Peyer's patch (tissue), 4 donors: ENCODE measurements around the gene EFNB3. TPM values are rescaled to one million over a fixed set of nuclear protein-coding genes. Genes with fewer than 3 reads are reported as not detected.

ENCODE experiments used
- DNase-seq, 3 donors: peaks; one replicate each; pipeline ENCODE4 v3.0.0-alpha.2; 2017 to 2019
- H3K27ac ChIP-seq, 4 donors: fragments of 200-600 bp; sonication (generic); one replicate each; pipeline ENCODE4 v1.5.1; 2016 to 2019
- H3K27me3 ChIP-seq, 2 donors: fragments of 200-600 bp; sonication (generic); one replicate each; pipeline ENCODE4 v1.5.1; 2019
- H3K36me3 ChIP-seq, 3 donors: fragments of 200-600 bp; sonication (generic); one replicate each; pipeline ENCODE4 v1.5.1; 2016 to 2019
- H3K4me1 ChIP-seq, 4 donors: fragments of 200-600 bp; sonication (generic); one replicate each; pipeline ENCODE4 v1.5.1; 2016 to 2019
- H3K4me3 ChIP-seq, 4 donors: fragments of 200-600 bp; sonication (generic); 1 replicate in 3 of 4; 2 replicates in 1 of 4; pipeline ENCODE4 v1.5.1; 2016 to 2019; ENCODE audit warnings: mild to moderate bottlenecking in 1 of 4
- H3K9me3 ChIP-seq, 4 donors: fragments of 200-600 bp; sonication (generic); one replicate each; pipeline ENCODE4 v1.5.1; 2016 to 2019; ENCODE audit warnings: mild to moderate bottlenecking in 1 of 4
- POLR2A ChIP-seq, 2 donors: fragments of 450-650 bp; IDR thresholded peaks; one replicate each; pipeline ENCODE4 v1.5.1; 2017; ENCODE audit warnings: antibody characterized with exemption in 2 of 2, mild to moderate bottlenecking in 2 of 2, moderate library complexity in 2 of 2
- total RNA-seq, 4 donors: library from RNA; depleted of rRNA; stranded (reverse); fragments of >200 nt; gene quantifications; one replicate each; pipeline ENCODE4 v1.1.0, GENCODE V29; 2016
- TF ChIP-seq, protein P1 (sequence below), 6 experiments: fragments of 450-650 bp in 4 of 6; fragments of 200-600 bp in 2 of 6; sonication (generic) in 1 of 6; IDR thresholded peaks; one replicate each; pipeline ENCODE4 v1.5.1; 2017 to 2019; ENCODE audit warnings: antibody characterized with exemption in 6 of 6, mild to moderate bottlenecking in 3 of 6, moderate library complexity in 1 of 6

EFNB3 gene
- total RNA-seq, 4 donors from 2014 or later = 0.27 TPM; not detected in 3

DNA sequence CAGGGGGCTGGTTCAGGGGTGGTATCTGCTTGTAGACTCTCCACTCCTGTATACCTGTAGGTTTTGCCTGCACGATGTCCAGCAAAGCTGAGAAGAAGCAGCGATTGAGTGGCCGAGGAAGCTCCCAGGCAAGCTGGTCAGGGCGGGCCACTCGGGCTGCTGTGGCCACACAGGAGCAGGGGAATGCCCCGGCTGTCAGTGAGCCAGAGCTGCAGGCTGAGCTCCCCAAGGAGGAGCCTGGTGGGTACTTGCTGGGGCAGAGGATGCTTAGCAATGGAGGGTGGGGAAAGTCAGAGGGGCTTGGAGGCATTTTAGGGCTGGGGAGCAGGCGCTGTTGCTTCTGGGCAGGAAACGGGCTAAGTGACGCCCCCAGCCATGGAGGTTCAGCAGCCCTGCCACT lies 14.7 kb downstream of the EFNB3 start:
- H3K36me3 ChIP-seq = no peaks in the 10 kb centered on the region
- DNase-seq = no peak
- TF ChIP-seq, protein P1, sequence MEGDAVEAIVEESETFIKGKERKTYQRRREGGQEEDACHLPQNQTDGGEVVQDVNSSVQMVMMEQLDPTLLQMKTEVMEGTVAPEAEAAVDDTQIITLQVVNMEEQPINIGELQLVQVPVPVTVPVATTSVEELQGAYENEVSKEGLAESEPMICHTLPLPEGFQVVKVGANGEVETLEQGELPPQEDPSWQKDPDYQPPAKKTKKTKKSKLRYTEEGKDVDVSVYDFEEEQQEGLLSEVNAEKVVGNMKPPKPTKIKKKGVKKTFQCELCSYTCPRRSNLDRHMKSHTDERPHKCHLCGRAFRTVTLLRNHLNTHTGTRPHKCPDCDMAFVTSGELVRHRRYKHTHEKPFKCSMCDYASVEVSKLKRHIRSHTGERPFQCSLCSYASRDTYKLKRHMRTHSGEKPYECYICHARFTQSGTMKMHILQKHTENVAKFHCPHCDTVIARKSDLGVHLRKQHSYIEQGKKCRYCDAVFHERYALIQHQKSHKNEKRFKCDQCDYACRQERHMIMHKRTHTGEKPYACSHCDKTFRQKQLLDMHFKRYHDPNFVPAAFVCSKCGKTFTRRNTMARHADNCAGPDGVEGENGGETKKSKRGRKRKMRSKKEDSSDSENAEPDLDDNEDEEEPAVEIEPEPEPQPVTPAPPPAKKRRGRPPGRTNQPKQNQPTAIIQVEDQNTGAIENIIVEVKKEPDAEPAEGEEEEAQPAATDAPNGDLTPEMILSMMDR (IDR thresholded peaks at IDR 0.05) = no peak
- no peak for TF ChIP-seq POLR2A (IDR thresholded peaks at IDR 0.05)
- no peak overlapping the region for H3K27ac ChIP-seq
- peaks cover 0 to 17% (median 9%) of the 10 kb centered on the region in 4 donors for H3K4me1 ChIP-seq
- H3K27me3 ChIP-seq = peaks cover 0 to 5% of the 10 kb centered on the region in 2 donors
- no peaks in the 10 kb centered on the region for H3K9me3 ChIP-seq
- H3K4me3 ChIP-seq = no peak overlapping the region

DNA sequence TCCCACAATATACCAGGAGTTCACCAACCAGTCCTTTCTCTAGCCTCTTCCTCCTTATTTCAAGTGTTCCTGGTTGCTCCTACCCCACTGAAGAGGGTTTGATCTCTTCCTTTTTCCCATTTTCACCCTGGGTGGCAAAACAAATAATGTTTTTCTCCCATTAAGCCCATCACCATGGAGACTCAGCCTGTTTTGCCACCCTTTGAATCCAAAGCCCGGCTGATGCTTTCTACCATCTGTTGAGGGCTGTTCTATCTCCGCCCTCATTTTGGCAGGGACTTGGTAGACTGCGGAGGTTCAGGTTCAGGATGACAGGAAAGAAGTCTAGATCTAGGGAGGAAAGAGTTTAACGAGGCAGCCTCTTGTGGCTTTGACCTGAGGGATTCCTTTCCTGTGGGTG lies 15.1 kb downstream of the EFNB3 start:
- Histone ChIP-seq H3K4me3 (no peak overlapping the region), H3K9me3 (no peaks in the 10 kb centered on the region), H3K4me1 (peaks cover 0 to 17% (median 9%) of the 10 kb centered on the region in 4 donors), H3K36me3 (no peaks in the 10 kb centered on the region), H3K27me3 (peaks cover 0 to 5% of the 10 kb centered on the region in 2 donors), H3K27ac (no peak overlapping the region)
- no peak for DNase-seq
- no peak for TF ChIP-seq POLR2A (IDR thresholded peaks at IDR 0.05)
- TF ChIP-seq, protein P1 (IDR thresholded peaks at IDR 0.05) = no peak

- peaks cover 0 to 14% (median 9%) of the 10 kb centered on the region in 4 donors for H3K4me1 ChIP-seq
- TF ChIP-seq POLR2A (IDR thresholded peaks at IDR 0.05) = no peak
- TF ChIP-seq, protein P1 (IDR thresholded peaks at IDR 0.05) = no peak
These were observed 16.6 kb downstream of the EFNB3 start for GRCh38 chr17:7721612-7722011.

DNA sequence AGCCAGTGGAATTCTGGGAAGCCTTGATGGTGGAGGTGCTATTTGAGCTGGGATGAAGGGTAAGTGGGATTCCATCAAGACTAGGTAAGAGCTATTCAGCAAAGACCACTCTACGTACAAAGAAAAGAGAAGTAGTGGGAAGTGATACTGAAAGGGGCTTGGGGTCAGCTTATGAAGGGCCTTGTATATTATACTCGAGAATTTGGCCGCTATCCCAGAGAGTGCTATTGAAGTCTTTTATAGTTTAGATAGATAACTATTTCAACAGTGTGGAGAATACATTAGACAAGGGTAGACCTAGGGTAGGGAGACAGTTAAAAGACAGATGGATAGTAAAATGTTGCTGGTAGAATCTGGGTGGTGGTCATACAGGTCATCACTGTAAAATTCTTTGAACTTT lies 22.9 kb downstream of the EFNB3 start:
- no peak for TF ChIP-seq POLR2A (IDR thresholded peaks at IDR 0.05)
- TF ChIP-seq, protein P1 (IDR thresholded peaks at IDR 0.05) = no peak
- no peaks in the 10 kb centered on the region for H3K9me3 ChIP-seq
- DNase-seq = no peak
- no peaks in the 10 kb centered on the region for H3K4me1 ChIP-seq
- H3K36me3 ChIP-seq = no peaks in the 10 kb centered on the region
- H3K27me3 ChIP-seq = no peaks in the 10 kb centered on the region
- no peak overlapping the region for H3K27ac ChIP-seq
- H3K4me3 ChIP-seq = no peak overlapping the region

More at GRCh38 chr17:7721612-7722011, 16.6 kb downstream of the EFNB3 start:
- Histone ChIP-seq H3K9me3 (no peaks in the 10 kb centered on the region), H3K36me3 (no peaks in the 10 kb centered on the region), H3K4me3 (no peak overlapping the region), H3K27me3 (no peaks in the 10 kb centered on the region), H3K27ac (no peak overlapping the region)
- no peak for DNase-seq

DNA sequence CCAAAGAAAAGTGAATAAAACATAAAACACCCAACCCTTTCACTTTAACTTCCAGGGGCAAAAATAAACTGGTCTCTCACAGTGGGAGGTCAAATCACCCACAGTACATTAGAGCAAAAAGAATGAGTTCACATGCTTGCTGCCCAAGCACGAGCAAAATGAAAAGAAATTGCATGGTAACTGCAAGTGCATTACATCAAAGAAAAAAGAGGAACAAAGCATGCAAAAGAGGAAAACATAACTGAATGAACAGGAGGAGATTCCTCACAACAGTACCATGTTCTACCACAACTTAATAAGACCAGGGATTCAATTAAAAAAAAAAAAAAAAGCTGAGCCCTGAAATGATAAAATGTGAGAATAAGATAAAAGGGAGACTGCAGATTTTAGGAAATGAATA lies 24.8 kb downstream of the EFNB3 start:
- no peaks in the 10 kb centered on the region for H3K9me3 ChIP-seq
- no peak overlapping the region for H3K4me3 ChIP-seq
- no peaks in the 10 kb centered on the region for H3K27me3 ChIP-seq
- H3K4me1 ChIP-seq = no peaks in the 10 kb centered on the region
- TF ChIP-seq POLR2A (IDR thresholded peaks at IDR 0.05) = no peak
- TF ChIP-seq, protein P1 (IDR thresholded peaks at IDR 0.05) = no peak
- H3K27ac ChIP-seq = no peak overlapping the region
- no peaks in the 10 kb centered on the region for H3K36me3 ChIP-seq
- no peak for DNase-seq

- no peak for TF ChIP-seq POLR2A (IDR thresholded peaks at IDR 0.05)
- no peak overlapping the region for H3K27ac ChIP-seq
- no peaks in the 10 kb centered on the region for H3K9me3 ChIP-seq
- DNase-seq = no peak
- no peaks in the 10 kb centered on the region for H3K36me3 ChIP-seq
- H3K4me3 ChIP-seq = no peak overlapping the region
- no peaks in the 10 kb centered on the region for H3K27me3 ChIP-seq
- H3K4me1 ChIP-seq = no peaks in the 10 kb centered on the region
These were observed 28.1 kb downstream of the EFNB3 start for GRCh38 chr17:7732981-7733539.
